Amygdala (tissue), 56 donors: ENCODE results near the gene MTCL1.

Experiments
- DNase-seq, 56 donors: peaks; one replicate each; lab custom pipeline; 2025; lab: John Stamatoyannopoulos, UW

Gene MTCL1

GRCh38 chr18:8686611-8687010 is 18.7 kb upstream of the MTCL1 start:
- DNase-seq = no peak

GRCh38 chr18:8688216-8688800 is 17.0 kb upstream of the MTCL1 start:
- DNase-seq = no peak

- DNase-seq = no peak
Observed at GRCh38 chr18:8688816-8689215, 16.5 kb upstream of the MTCL1 start.

- no peak for DNase-seq
Observed at GRCh38 chr18:8689517-8689916, 15.8 kb upstream of the MTCL1 start.

GRCh38 chr18:8694891-8695290 is 10.5 kb upstream of the MTCL1 start:
- DNase-seq = no peak

- DNase-seq = no peak
Observed at GRCh38 chr18:8695932-8696517, 9.3 kb upstream of the MTCL1 start.

DNA sequence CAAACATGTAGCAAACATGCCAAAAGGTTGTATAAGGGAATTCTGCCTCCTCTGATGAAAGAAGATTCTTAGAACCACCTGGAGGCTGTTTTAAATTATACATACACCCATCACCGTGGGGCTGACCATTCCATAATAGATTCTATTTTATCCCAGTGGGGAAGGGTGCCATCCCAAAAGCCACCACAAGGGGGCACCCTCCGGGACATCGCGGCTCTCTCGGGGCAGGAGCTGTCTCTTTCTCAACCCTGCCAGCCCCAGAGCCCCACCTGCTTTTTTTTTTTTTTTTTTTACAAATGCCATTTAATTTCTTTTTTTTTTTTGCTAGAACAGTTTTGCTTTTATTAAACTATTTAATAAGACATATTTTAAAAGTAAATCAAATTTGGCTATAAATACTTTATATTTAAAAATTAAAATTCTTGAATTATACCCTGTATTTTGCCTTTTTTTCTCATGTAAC is 8.6 kb upstream of the MTCL1 start:
- peak in 41 of 56 donors; percentile 4 to 83 (median 42) for DNase-seq

GRCh38 chr18:8699126-8699525 is 6.2 kb upstream of the MTCL1 start:
- DNase-seq = no peak

GRCh38 chr18:8699948-8700347 is 5.4 kb upstream of the MTCL1 start:
- no peak for DNase-seq

DNA sequence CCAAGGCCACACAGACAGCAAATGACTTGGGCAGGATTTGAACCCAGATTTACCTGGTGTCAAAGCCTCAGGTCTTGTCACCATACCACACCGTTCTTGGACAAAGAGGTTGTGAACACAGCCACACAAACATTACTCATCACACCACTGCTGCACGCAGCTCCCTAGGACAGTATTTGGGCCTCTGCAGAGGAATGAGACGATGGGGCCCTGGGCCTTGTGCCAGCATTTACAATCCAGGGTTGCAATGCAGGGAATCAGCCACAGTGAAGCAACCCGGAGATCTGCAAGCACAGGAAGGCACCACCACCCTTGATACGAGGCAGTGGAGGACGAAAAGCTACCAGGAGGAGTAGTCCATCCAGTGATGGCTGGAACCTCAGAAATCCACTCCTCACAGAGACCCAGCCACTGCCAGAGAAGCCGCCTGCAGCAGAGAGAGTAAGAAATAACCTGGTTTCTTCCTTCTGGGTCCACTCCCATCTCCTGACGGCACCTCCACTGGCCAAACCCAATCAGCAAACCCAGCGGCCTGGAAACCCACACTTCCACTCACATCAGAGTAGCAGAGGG is 3.7 kb upstream of the MTCL1 start:
- DNase-seq = no peak

DNA sequence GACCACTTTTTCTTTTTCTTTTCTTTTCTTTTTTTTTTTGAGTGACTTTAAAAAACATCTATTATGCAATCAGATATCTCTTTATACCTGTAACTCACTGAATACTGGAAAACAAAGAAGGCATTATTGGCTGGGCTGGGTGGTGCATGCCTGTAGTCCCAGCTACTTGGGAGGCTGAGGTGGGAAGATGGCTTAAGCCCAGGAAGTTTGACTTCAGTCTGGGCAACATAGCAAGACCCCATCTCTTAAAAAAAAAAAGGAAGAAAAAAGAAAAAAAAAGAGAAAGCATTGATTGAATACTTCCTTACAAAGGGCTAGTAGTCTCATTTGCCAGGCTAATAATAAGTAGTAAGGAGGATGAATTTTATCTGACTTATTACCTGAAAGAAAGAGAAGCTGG is 2.7 kb upstream of the MTCL1 start:
- no peak for DNase-seq

GRCh38 chr18:8703092-8703709 is 2.2 kb upstream of the MTCL1 start:
- no peak for DNase-seq

- DNase-seq = no peak
Observed at GRCh38 chr18:8703781-8704301, 1.5 kb upstream of the MTCL1 start.

DNA sequence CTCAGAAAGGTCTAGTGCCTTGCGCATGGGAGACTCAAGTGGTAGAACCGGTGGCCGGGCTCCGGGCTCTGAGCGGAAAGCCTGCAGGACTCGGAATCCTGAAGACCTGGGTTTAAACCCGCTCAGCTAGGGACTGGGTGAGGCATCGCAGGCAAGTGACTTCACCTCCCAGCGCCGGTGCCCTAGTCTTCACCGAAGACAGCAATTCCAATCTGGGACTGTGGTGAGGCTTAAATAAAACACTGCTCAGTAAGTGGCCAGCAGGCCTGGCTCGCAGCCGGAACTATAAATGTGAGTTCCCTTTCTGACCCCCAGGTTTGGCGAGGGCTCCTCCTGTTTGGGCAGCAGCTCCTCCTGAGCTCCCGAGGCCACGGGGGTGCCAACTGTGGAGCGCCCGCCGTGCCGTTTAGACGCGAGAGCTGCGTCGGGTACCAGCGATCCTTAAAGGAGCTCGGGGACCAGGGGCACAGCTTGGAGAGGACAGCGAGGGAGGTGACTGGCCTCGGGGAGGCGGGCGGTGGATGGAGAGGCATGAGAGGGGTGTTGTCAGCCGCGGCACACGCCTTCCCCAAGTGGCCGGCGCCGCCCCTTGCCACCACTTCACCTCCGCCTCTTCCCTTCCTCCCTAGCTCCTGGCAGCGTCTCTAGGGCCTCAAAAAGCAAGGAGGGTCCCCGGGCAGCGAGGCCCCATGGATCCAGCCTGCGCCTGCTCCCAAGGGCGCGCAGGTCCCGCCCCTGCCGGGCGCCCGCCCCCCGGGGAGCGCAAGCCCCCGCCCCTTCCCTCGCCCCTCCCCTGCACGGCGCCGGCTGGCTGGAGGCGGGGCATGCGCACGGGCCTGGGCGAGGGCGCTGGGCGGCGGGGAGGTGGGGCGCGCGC is 757 bp upstream of the MTCL1 start:
- DNase-seq = peak in 55 of 56 donors; percentile 21 to 91 (median 76)

DNA sequence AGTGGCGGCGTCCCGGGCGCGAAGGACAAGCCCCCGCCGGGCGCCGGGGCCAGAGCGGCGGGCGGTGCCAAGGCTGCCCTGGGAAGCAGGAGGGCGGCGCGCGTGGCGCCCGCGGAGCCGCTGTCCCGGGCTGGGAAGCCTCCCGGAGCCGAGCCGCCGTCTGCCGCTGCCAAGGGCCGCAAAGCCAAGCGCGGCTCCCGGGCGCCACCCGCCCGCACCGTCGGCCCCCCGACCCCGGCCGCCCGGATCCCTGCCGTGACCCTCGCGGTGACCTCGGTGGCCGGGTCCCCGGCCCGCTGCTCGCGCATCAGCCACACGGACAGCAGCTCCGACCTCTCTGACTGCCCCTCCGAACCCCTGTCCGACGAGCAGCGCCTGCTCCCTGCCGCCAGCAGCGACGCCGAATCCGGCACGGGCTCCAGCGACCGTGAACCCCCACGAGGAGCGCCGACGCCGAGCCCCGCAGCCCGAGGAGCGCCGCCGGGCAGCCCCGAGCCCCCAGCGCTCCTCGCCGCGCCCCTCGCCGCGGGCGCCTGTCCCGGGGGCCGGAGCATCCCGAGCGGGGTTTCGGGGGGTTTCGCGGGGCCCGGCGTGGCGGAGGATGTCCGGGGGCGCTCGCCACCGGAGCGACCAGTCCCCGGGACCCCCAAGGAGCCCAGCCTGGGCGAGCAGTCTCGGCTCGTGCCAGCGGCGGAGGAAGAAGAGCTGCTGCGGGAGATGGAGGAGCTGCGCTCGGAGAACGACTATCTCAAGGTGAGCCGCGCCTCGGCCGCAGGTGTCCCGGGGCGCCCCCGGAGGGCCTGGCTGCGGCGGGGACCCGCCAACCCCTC is 820 bp downstream of the MTCL1 start:
- peak in 3 of 56 donors; percentile 24 to 48 (median 31) for DNase-seq

DNA sequence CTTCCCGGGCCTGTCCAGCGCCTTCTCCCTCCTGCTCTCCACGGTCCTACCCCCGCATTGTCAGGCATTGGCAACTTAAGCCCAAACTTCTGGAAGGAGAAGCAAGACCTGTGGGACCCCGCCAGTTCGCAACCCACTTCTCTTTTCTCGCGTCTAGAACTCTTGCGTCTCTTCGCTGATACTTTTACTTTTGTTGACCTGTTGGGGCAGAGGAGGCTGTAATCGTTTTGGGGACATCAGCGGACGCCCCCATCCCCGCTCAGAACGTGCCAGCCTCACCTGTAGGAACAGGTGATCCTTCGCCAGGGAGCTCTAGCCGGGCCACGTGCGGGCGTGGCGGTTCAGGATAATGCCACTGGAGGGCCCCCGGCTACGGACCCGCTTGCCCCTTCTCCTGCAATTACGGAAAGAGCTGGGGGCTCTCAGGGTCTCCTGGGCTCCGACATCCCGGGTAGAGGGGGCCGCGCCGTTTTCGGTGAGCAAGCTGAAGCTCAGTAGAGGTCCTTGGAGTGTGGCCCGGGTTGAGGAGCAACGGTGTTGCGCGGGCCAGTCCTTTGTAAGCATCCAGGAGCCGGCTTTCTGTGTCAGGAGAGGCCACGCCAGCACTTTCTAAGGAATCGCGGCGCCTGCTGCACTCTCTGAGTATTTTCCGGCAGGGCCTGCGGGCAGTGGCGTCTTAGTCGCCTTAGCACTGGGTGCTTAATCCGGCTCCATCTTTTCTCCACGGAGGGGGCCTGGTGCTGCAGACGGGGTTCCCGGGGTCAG is 1.6 kb downstream of the MTCL1 start:
- DNase-seq = peak in 25 of 56 donors; percentile 11 to 78 (median 33)

GRCh38 chr18:8707556-8708300 is 2.4 kb downstream of the MTCL1 start:
- DNase-seq = peak in 9 of 56 donors; percentile 15 to 78 (median 49)

- DNase-seq = no peak
Observed at GRCh38 chr18:8708670-8709069, 3.3 kb downstream of the MTCL1 start.
